Endothelial cell of umbilical vein (primary cell): ENCODE measurements around the gene SH3BP4. TPM values are rescaled to one million over a fixed set of nuclear protein-coding genes. Genes with fewer than 3 reads are reported as not detected.

ENCODE experiments used
- BruUV-seq: library from RNA; stranded (reverse); fragments of 400-500 nt; replicated peaks from 2 replicates; lab custom pipeline; 2021; lab: Mats Ljungman, UMichigan
- CTCF ChIA-PET: fragments of 300-600, 350-600 bp; sonication (Branson Sonifier 250); formaldehyde crosslinking; loops from one replicate; lab custom pipeline; 2021; ENCODE audit warnings: antibody characterized with exemption, inconsistent platforms; lab: Charles Lee
- POLR2A ChIA-PET: fragments of 300-600, 350-600 bp; sonication (Branson Sonifier 250); formaldehyde crosslinking; loops from one replicate; lab custom pipeline; 2021; ENCODE audit warnings: antibody characterized with exemption, inconsistent platforms; lab: Charles Lee
- DNase-seq: peaks from one replicate; pipeline ENCODE4 v3.0.0-alpha.2; 2011; ENCODE audit warnings: low read depth, low spot score
- FAIRE-seq: peaks from 2 replicates; lab custom pipeline; 2011; peaks lifted over from hg19 to GRCh38; lab: Jason Lieb, UNC
- H2AFZ ChIP-seq: 2 replicates; pipeline ENCODE4 v1.6.0; 2012; ENCODE audit warnings: low read depth, low read length, control low read depth, inconsistent platforms
- H3K27ac ChIP-seq: 2 replicates; pipeline ENCODE4 v1.5.1; 2011; ENCODE audit warnings: low read depth, mild to moderate bottlenecking, control low read depth, low read length, moderate library complexity; ENCODE audit not compliant: insufficient read depth
- H3K27me3 ChIP-seq, 2 experiments: 2 replicates each; pipeline versions ENCODE4 v1.6.0 to v1.6.1; 2011; ENCODE audit warnings: low read length in 2 of 2, mixed read lengths in 1 of 2; ENCODE audit not compliant: control insufficient read depth in 2 of 2, insufficient read depth in 2 of 2
- H3K36me3 ChIP-seq, 2 experiments: 2 replicates in 1 of 2; 3 replicates in 1 of 2; pipeline ENCODE4 v1.5.1; 2011; ENCODE audit warnings: low read length in 2 of 2, mild to moderate bottlenecking in 1 of 2, moderate library complexity in 1 of 2; ENCODE audit not compliant: control insufficient read depth in 2 of 2, insufficient read depth in 2 of 2; ENCODE audit errors: extremely low read depth in 1 of 2
- H3K4me1 ChIP-seq: 3 replicates; pipeline ENCODE4 v1.5.1; 2011; ENCODE audit warnings: mild to moderate bottlenecking, low read length; ENCODE audit not compliant: control insufficient read depth, insufficient read depth; ENCODE audit errors: extremely low read depth
- H3K4me2 ChIP-seq: 2 replicates; pipeline ENCODE4 v1.6.1; 2011; ENCODE audit warnings: low read length, control low read depth, mixed read lengths; ENCODE audit not compliant: insufficient read depth
- H3K4me3 ChIP-seq, 3 experiments: fragments of 200-600 bp in 1 of 3; sonication (generic), shearing (Covaris generic) in 1 of 3; replicated peaks in 1 of 3; 2 replicates each; pipeline ENCODE4 v1.5.1; 2011 to 2016; ENCODE audit warnings: control low read depth in 3 of 3, low read length in 3 of 3, mild to moderate bottlenecking in 2 of 3, inconsistent platforms in 1 of 3, low read depth in 1 of 3, moderate library complexity in 1 of 3; ENCODE audit not compliant: insufficient read depth in 1 of 3
- H3K79me2 ChIP-seq: 2 replicates; pipeline ENCODE4 v1.6.0; 2012; ENCODE audit warnings: low read length, inconsistent platforms; ENCODE audit not compliant: control insufficient read depth, insufficient read depth
- H3K9ac ChIP-seq: replicated peaks from 2 replicates; pipeline ENCODE3; 2011; ENCODE audit warnings: low read length, control low read depth; ENCODE audit not compliant: insufficient read depth; ENCODE audit errors: extremely low read depth
- H3K9me1 ChIP-seq: replicated peaks from 3 replicates; pipeline ENCODE4 v1.6.0; 2011; ENCODE audit warnings: mild to moderate bottlenecking, low read length; ENCODE audit not compliant: control insufficient read depth, insufficient read depth; ENCODE audit errors: extremely low read depth
- H3K9me3 ChIP-seq: replicated peaks from 2 replicates; pipeline ENCODE4 v1.5.1; 2012; ENCODE audit warnings: low read length, inconsistent platforms; ENCODE audit not compliant: control insufficient read depth, insufficient read depth
- H4K20me1 ChIP-seq: replicated peaks from 2 replicates; pipeline ENCODE3; 2011; ENCODE audit warnings: mild to moderate bottlenecking, low read length; ENCODE audit not compliant: control insufficient read depth, insufficient read depth; ENCODE audit errors: extremely low read depth
- CTCF ChIP-seq, 2 donors: IDR thresholded peaks; 1 replicate in 1 of 2; 2 replicates in 1 of 2; pipeline ENCODE4 v1.5.1; 2011; ENCODE audit warnings: low read length in 2 of 2, mild to moderate bottlenecking in 2 of 2, moderate library complexity in 2 of 2, control low read depth in 1 of 2, inconsistent platforms in 1 of 2, low read depth in 1 of 2; ENCODE audit not compliant: insufficient read depth in 1 of 2; ENCODE audit errors: extremely low read depth in 1 of 2
- EZH2 ChIP-seq: IDR thresholded peaks from 2 replicates; pipeline ENCODE4 v1.6.1; 2012; ENCODE audit warnings: borderline replicate concordance, low read depth, mild to moderate bottlenecking, moderate library complexity, low read length, inconsistent platforms; ENCODE audit not compliant: severe bottlenecking
- FOS ChIP-seq: IDR thresholded peaks from 2 replicates; pipeline ENCODE4 v1.6.1; 2011; ENCODE audit warnings: mild to moderate bottlenecking, low read length, moderate library complexity, borderline replicate concordance; ENCODE audit not compliant: insufficient read depth
- GATA2 ChIP-seq: IDR thresholded peaks from 2 replicates; pipeline ENCODE4 v1.7.0; 2011; ENCODE audit warnings: low read depth, mild to moderate bottlenecking, moderate library complexity, mixed read lengths, low read length; ENCODE audit not compliant: insufficient read length, insufficient read depth
- JUN ChIP-seq: IDR thresholded peaks from 2 replicates; pipeline ENCODE4 v1.6.1; 2011; ENCODE audit warnings: borderline replicate concordance, low read depth; ENCODE audit not compliant: insufficient read length, insufficient read depth
- MAX ChIP-seq: IDR thresholded peaks from 2 replicates; pipeline ENCODE4 v1.6.1; 2011; ENCODE audit not compliant: insufficient read depth, insufficient read length
- MYC ChIP-seq: IDR thresholded peaks from one replicate; pipeline ENCODE4 v1.6.1; 2011; ENCODE audit warnings: mild to moderate bottlenecking, low read depth, low read length
- POLR2A ChIP-seq: IDR thresholded peaks from 2 replicates; pipeline ENCODE4 v1.6.1; 2012; ENCODE audit warnings: low read depth, mild to moderate bottlenecking, control low read depth, low read length
- POLR2AphosphoS5 ChIP-seq: IDR thresholded peaks from 2 replicates; pipeline ENCODE4 v1.6.1; 2012; ENCODE audit warnings: low read depth, mild to moderate bottlenecking, control low read depth, low read length, moderate library complexity; ENCODE audit not compliant: insufficient read depth
- dilution Hi-C: fragments of 300-500 bp; cut with MboI; formaldehyde crosslinking; loops from one replicate; pipeline ENCODE4 v1.15.0; 2019; ENCODE audit warnings: low sequenced_read_pairs; ENCODE audit not compliant: extremely low pct_ligation_motif_present
- intact Hi-C: fragments of 100-400 bp; cut with micrococcal nuclease; formaldehyde crosslinking; loops from one replicate; pipeline ENCODE4 v1.10.0; 2022
- polyA plus RNA-seq, 4 experiments: library from polyadenylated mRNA; depleted of rRNA in 3 of 4; stranded (reverse) in 3 of 4; unstranded in 1 of 4; fragments of >200 nt; gene quantifications; 2 replicates each; pipeline versions ENCODE4 v1.2.1 to v1.2.3, GENCODE V29; 2011 to 2012; ENCODE audit warnings: missing spikeins in 1 of 4
- total RNA-seq: library from RNA; stranded (reverse); gene quantifications from 2 replicates; pipeline ENCODE4 v1.2.3, GENCODE V29; 2021

The SH3BP4 gene
- total and polyA plus RNA-seq, 2 donors (not counting 3 experiments of a cell fraction or from before 2014, with no cell fraction given), result 85.2 to 100.0 TPM

GRCh38 chr2:235084424-235084823, 132.6 kb downstream of the SH3BP4 start:
- intact Hi-C loops (no loop called here), dilution Hi-C loops (no loop called here)
- ChIA-PET CTCF (interaction anchor here (0.7 kb wide), 1 partner anchor 520 kb away, joined by 3 read pairs; no protein-coding TSS in a partner anchor), POLR2A (no interaction called here)
- no peaks in the 10 kb centered on the region for H3K9me1 ChIP-seq
- H3K27ac ChIP-seq, result no peak overlapping the region
- no TSS peak for BruUV-seq
- H3K36me3 ChIP-seq, result no peaks in the 10 kb centered on the region
- H3K9me3 ChIP-seq, result no peaks in the 10 kb centered on the region
- no peak for FAIRE-seq
- no peaks in the 10 kb centered on the region for H4K20me1 ChIP-seq
- TF ChIP-seq GATA2, result no peak
- TF ChIP-seq MYC, result no peak
- TF ChIP-seq FOS, result no peak
- no peak for TF ChIP-seq POLR2AphosphoS5
- TF ChIP-seq CTCF (IDR thresholded peaks at IDR 0.05; ENCODE audit: extremely low read depth in 1 of 2, insufficient read depth in 1 of 2, low read depth in 1 of 2, low read length in 2 of 2), result no peak
- no peak for TF ChIP-seq POLR2A
- TF ChIP-seq EZH2, result no peak
- TF ChIP-seq JUN, result no peak
- TF ChIP-seq MAX, result no peak
- no peak overlapping the region for H3K9ac ChIP-seq
- no peak for DNase-seq
- no peak overlapping the region for H3K4me2 ChIP-seq
- H3K4me1 ChIP-seq, result peaks cover 7% of the 10 kb centered on the region
- no peak overlapping the region for H2AFZ ChIP-seq
- H3K4me3 ChIP-seq, result no peak overlapping the region
- peaks cover 0 to 3% of the 10 kb centered on the region in 2 experiments for H3K27me3 ChIP-seq
- no peaks in the 10 kb centered on the region for H3K79me2 ChIP-seq
